Measurements from ENCODE around the gene SPIN2A. TPM values are rescaled to one million over a fixed set of nuclear protein-coding genes. Genes with fewer than 3 reads are reported as not detected.
"Not testable (repeated sequence)": the region's sequence is repeated elsewhere in the genome, so short reads cannot be mapped to it uniquely, and the experiment has no call there.

The SPIN2A gene
- polyA plus RNA-seq (ENCODE audit: insufficient read length in 3 of 3): 1 to 10 TPM; 3.3 to 4.7 (median 4.3) TPM
- long read RNA-seq, donor 1, partial matches to known transcripts: 0 of 1 reads
- long read RNA-seq, donor 1, other reads (novel, unspliced or antisense): 0 of 1 reads
- long read RNA-seq, donor 2, partial matches to known transcripts: 0 of 2 reads
- long read RNA-seq, donor 2, other reads (novel, unspliced or antisense): 0 of 2 reads
- long read RNA-seq, donor 3, partial matches to known transcripts: 0 of 3 reads
- long read RNA-seq, donor 3, other reads (novel, unspliced or antisense): 0 of 3 reads
- long read RNA-seq, donor 4, partial matches to known transcripts: 0 of 3 reads
- long read RNA-seq, donor 4, other reads (novel, unspliced or antisense): 0 of 3 reads
- long read RNA-seq, donor 5: 0 reads
- long read RNA-seq, donor 6, partial matches to known transcripts: 5 of 9 reads
- long read RNA-seq, donor 6, other reads (novel, unspliced or antisense): 0 of 9 reads
- long read RNA-seq, donor 7, partial matches to known transcripts: 0 of 1 reads
- long read RNA-seq, donor 7, other reads (novel, unspliced or antisense): 0 of 1 reads
- long read RNA-seq, donor 8, partial matches to known transcripts: 0 of 1 reads
- long read RNA-seq, donor 8, other reads (novel, unspliced or antisense): 0 of 1 reads
- long read RNA-seq, donor 9, partial matches to known transcripts: 0 of 3 reads
- long read RNA-seq, donor 9, other reads (novel, unspliced or antisense): 0 of 3 reads
- long read RNA-seq, donor 10, partial matches to known transcripts: 0 of 2 reads
- long read RNA-seq, donor 10, other reads (novel, unspliced or antisense): 0 of 2 reads
- long read RNA-seq, donor 11, partial matches to known transcripts: 0 of 2 reads
- long read RNA-seq, donor 11, other reads (novel, unspliced or antisense): 0 of 2 reads
- long read RNA-seq, donor 12, partial matches to known transcripts: 9 of 10 reads
- long read RNA-seq, donor 12, other reads (novel, unspliced or antisense): 0 of 10 reads
- long read RNA-seq, donor 13, partial matches to known transcripts: 0 of 3 reads
- long read RNA-seq, donor 13, other reads (novel, unspliced or antisense): 0 of 3 reads
- long read RNA-seq, donor 14, partial matches to known transcripts: 0 of 3 reads
- long read RNA-seq, donor 14, other reads (novel, unspliced or antisense): 0 of 3 reads
- long read RNA-seq, donor 15, partial matches to known transcripts: 32 of 34 reads
- long read RNA-seq, donor 15, other reads (novel, unspliced or antisense): 0 of 34 reads
- long read RNA-seq, donor 16, partial matches to known transcripts: 5 of 8 reads
- long read RNA-seq, donor 16, other reads (novel, unspliced or antisense): 0 of 8 reads

- not testable (repeated sequence) for DNase-seq
These were observed at the start of gene SPIN2A for GRCh38 chrX:57137073-57137472. TSS of gene SPIN2A (minus strand) at chrX:57137397. CDS start at chrX:57136597, 800 bp downstream.

GRCh38 chrX:57178605-57179004 lies 41.4 kb upstream of the SPIN2A start:
- no peak for DNase-seq

GRCh38 chrX:57177070-57177469 lies 39.9 kb upstream of the SPIN2A start:
- DNase-seq: no peak

DNA sequence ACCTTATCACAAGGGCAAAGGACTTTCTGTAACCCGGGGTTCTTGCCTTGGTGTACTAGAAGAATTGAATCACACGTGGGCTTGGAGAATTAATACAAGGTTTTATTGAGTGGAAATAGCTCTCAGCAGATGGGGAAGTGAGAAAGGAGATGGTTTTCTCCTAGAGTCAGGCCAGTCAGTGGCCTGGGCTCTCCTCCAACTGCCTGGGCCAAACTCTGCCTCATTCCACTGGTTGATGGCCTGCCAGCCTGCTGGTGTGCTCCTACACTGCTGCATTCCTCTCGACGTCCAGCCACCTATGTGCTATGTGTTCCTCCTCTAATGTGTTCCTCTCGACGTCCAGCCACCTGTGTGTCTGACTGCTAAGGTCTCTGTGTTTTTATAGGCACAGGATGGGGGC lies 35.3 kb upstream of the SPIN2A start:
- DNase-seq: no peak

DNA sequence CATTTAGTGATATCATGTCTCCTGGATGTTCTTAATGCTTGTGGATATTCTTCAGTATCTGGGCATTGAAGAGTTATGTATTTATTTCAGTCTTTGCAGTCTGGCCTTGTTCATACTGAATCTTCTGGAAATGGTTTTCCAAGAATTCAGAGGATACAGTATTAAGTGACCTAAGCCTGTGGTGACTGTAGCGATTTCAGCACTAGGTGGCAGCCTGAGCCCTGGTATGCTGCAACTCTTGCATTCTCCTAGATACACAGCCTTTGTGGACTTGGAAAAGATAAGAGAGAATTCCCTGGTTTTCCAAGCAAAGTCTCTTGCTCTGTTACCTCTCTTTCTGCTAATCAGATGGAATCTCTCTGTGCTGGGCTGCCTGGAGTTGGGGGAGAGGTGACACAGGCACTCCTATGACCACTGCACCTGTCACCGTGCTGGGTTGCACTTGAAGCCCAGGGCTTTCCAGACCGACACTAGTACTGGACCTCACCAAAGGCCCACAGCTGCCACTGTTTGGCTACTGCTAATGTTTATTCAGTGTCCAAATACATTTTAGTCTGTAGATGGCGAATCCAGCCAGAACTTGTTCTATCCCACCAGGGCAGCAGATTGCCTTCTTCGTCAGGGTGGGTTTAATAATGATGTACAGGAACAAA lies 19.3 kb upstream of the SPIN2A start:
- peak; percentile 5 for DNase-seq

DNA sequence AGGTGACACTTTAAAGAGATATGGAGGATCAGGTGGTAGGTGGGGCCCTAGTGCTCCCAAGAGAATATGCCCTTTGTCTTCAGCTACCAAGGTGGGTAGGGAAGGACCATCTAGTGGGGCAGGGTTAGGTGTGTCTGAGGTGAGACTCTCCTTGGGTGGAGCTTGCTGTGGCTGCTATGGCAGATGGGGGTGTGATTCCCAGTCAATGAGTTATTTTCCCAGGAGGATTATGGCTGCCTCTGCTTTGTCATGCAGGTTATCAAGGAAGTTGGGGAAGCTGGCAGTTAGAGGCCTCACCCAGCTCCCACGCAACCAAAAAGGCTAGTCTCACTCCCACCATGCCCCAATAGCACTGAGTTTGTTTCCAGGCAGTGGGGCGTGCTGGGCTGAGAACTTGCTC lies 18.0 kb upstream of the SPIN2A start:
- DNase-seq: no peak

- not testable (repeated sequence) for DNase-seq
These were observed 15.0 kb upstream of the SPIN2A start for GRCh38 chrX:57152222-57152621.

GRCh38 chrX:57138674-57139073 lies 1.5 kb upstream of the SPIN2A start:
- no peak for DNase-seq

GRCh38 chrX:57137501-57137900 lies 304 bp upstream of the SPIN2A start:
- peak; percentile 42 for DNase-seq

DNA sequence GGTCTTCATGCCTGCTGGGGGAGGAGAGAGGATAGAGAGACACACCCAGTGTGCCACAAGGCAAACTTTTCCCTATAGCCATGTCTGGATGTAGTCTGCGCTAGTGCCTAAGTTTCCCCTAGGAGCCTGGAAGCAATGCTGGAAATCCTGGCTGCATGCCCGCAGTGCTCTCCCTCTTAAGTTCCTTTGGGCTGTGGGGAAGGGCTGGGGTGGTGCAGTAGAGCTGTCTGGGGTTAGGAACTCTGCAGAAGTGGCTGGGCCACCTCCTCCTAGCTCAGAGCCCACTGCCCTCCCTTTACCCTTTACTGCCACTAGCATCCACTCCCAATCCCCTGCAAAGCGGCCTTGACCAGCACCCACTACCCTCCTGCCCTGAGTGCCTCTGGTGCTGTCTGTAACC lies 608 bp downstream of the SPIN2A start:
- not testable (repeated sequence) for DNase-seq

GRCh38 chrX:57135287-57135686 lies 1.9 kb downstream of the SPIN2A start:
- no peak for DNase-seq

GRCh38 chrX:57134702-57135101 lies 2.5 kb downstream of the SPIN2A start:
- DNase-seq: no peak

- no peak for DNase-seq
These were observed 3.5 kb downstream of the SPIN2A start for GRCh38 chrX:57133706-57134105.

DNA sequence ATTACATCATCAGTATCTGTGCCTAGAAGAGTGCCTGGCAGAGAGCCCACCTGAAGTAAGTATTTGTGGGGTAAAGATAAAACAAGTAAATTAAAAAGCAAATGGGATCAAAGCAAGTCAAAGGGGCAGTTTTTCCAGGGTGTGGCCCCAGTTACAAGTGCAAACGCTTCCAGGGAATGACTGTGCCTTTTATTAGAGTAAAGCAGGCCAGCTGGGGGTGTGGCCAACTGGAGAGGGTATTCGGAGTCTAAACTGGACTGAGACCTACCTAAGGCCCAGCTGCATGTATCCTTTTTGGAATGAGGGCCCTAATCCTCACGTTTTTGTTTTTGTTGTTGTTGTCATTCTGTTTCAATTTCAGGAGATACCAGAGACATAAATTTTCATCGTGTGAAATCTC lies 3.9 kb downstream of the SPIN2A start:
- DNase-seq: not testable (repeated sequence)

- no peak for DNase-seq
These were observed 5.2 kb downstream of the SPIN2A start for GRCh38 chrX:57132046-57132445.

GRCh38 chrX:57121816-57122215 lies 15.4 kb downstream of the SPIN2A start:
- no peak for DNase-seq

- DNase-seq: peak; percentile 79
These were observed 15.9 kb downstream of the SPIN2A start, which contains the start of gene SPIN2B for GRCh38 chrX:57121162-57121755. TSS of gene SPIN2B (minus strand) at chrX:57121548.

- DNase-seq: not testable (repeated sequence)
These were observed 16.5 kb downstream of the SPIN2A start for GRCh38 chrX:57120619-57121161.

DNA sequence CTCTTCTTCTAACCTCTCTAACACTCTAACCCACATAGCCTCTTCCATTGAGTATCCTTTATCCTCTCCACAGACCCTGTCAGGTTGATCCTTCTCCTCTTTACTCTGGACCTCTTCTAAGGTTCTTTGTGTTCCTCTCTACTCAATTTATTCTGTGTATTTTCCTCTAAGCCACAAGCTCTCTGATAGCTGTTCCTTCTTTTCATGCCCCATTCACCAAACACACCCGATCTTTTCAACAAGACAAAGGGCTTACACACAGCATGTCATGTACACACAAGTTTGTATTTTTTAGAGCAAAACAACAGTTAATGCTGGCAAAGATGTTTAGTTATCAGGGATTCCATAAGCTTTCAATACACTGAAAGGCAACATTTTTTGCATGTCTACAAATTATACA lies 17.8 kb downstream of the SPIN2A start:
- no peak for DNase-seq

- DNase-seq: not testable (repeated sequence)
These were observed 19.6 kb downstream of the SPIN2A start for GRCh38 chrX:57117566-57117965.
